Tibial nerve (tissue), 4 donors: Measurements from ENCODE around the gene CAMK1. TPM values are rescaled to one million over a fixed set of nuclear protein-coding genes. Genes with fewer than 3 reads are reported as not detected.

Experiments used
- DNase-seq, 2 donors: peaks; one replicate each; pipeline ENCODE4 v3.0.0-alpha.2; 2019; ENCODE audit warnings: low spot score in 2 of 2
- H3K27ac ChIP-seq, 4 donors: fragments of 200-600 bp; sonication (generic) in 3 of 4; one replicate each; pipeline ENCODE4 v1.5.1; 2017 to 2019; ENCODE audit warnings: mild to moderate bottlenecking in 1 of 4
- H3K27me3 ChIP-seq, 2 donors: fragments of 200-600 bp; sonication (generic) in 1 of 2; one replicate each; pipeline versions ENCODE4 v1.5.1 to v1.6.0; 2017 to 2019
- H3K36me3 ChIP-seq, 3 donors: fragments of 200-600 bp; sonication (generic); one replicate each; pipeline ENCODE4 v1.5.1; 2018 to 2019
- H3K4me1 ChIP-seq, 4 donors: fragments of 200-600 bp; sonication (generic) in 3 of 4; one replicate each; pipeline ENCODE4 v1.5.1; 2017 to 2019
- H3K4me3 ChIP-seq, 4 donors: fragments of 200-600 bp; sonication (generic) in 3 of 4; one replicate each; pipeline ENCODE4 v1.5.1; 2017 to 2019; ENCODE audit warnings: mild to moderate bottlenecking in 1 of 4, moderate library complexity in 1 of 4
- H3K9me3 ChIP-seq, 4 donors: fragments of 200-600 bp; sonication (generic) in 3 of 4; one replicate each; pipeline ENCODE4 v1.5.1; 2017 to 2019
- EP300 ChIP-seq, 2 donors: sonication (generic); formaldehyde crosslinking; IDR thresholded peaks; one replicate each; pipeline ENCODE4 v1.6.1; 2017; ENCODE audit warnings: antibody characterized with exemption in 2 of 2, mild to moderate bottlenecking in 1 of 2
- POLR2A ChIP-seq, 2 donors: fragments of 450-650 bp; IDR thresholded peaks; one replicate each; pipeline ENCODE4 v1.6.1; 2017; ENCODE audit warnings: antibody characterized with exemption in 2 of 2, mild to moderate bottlenecking in 2 of 2, moderate library complexity in 2 of 2
- WGBS, 2 donors: methylation state at CpG; one replicate each; pipeline ENCODE4 v1.1.5; 2018; 5-methylcytosine and 5-hydroxymethylcytosine counted together
- total RNA-seq, 4 donors: library from RNA; depleted of rRNA; stranded (reverse); fragments of >200 nt; gene quantifications; one replicate each; pipeline ENCODE4 v1.1.0, GENCODE V29; 2016
- TF ChIP-seq, protein P1 (sequence below), 5 experiments: fragments of 200-600 bp in 3 of 5; fragments of 450-650 bp in 2 of 5; sonication (generic) in 3 of 5; IDR thresholded peaks; one replicate each; pipeline ENCODE4 v1.5.1; 2016 to 2019; ENCODE audit warnings: antibody characterized with exemption in 5 of 5, mild to moderate bottlenecking in 3 of 5, moderate library complexity in 2 of 5

Gene CAMK1
- total RNA-seq, 4 donors from 2014 or later: 60.3 to 94.8 (median 72.2) TPM

DNA sequence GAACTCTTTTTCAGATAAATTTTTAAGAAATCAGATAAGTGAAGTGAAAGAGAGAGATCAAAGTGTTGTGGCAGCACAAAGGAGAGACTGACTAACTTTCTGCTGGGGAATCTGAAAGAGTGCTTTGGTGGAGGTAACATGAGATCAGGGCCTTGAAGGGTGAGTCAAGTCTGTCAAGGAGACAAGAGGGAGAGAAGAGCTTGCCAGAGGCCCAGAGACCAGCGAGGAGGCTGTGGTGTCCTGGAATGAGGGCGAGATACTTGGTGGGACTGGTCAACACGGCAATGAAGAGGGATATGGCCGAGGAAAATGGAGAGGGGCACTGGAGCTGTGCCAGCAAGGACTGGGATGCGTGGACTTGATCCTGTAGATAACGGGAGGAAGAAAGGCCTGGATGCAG is 18.0 kb upstream of the CAMK1 start:
- H3K36me3 ChIP-seq: peaks cover 5 to 87% (median 11%) of the 10 kb centered on the region in 3 donors
- H3K9me3 ChIP-seq: no peaks in the 10 kb centered on the region
- TF ChIP-seq POLR2A (IDR thresholded peaks at IDR 0.05) (no peak), EP300 (IDR thresholded peaks at IDR 0.05) (no peak)
- TF ChIP-seq, protein P1, sequence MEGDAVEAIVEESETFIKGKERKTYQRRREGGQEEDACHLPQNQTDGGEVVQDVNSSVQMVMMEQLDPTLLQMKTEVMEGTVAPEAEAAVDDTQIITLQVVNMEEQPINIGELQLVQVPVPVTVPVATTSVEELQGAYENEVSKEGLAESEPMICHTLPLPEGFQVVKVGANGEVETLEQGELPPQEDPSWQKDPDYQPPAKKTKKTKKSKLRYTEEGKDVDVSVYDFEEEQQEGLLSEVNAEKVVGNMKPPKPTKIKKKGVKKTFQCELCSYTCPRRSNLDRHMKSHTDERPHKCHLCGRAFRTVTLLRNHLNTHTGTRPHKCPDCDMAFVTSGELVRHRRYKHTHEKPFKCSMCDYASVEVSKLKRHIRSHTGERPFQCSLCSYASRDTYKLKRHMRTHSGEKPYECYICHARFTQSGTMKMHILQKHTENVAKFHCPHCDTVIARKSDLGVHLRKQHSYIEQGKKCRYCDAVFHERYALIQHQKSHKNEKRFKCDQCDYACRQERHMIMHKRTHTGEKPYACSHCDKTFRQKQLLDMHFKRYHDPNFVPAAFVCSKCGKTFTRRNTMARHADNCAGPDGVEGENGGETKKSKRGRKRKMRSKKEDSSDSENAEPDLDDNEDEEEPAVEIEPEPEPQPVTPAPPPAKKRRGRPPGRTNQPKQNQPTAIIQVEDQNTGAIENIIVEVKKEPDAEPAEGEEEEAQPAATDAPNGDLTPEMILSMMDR (IDR thresholded peaks at IDR 0.05): no peak
- H3K27ac ChIP-seq: no peak overlapping the region
- H3K4me1 ChIP-seq: peaks cover 0 to 19% (median 11%) of the 10 kb centered on the region in 4 donors
- no peak for DNase-seq
- 83 to 85% methylated on average over 6 of the region's 6 CpGs for WGBS, 2 donors
- H3K4me3 ChIP-seq: no peak overlapping the region
- H3K27me3 ChIP-seq: no peaks in the 10 kb centered on the region

DNA sequence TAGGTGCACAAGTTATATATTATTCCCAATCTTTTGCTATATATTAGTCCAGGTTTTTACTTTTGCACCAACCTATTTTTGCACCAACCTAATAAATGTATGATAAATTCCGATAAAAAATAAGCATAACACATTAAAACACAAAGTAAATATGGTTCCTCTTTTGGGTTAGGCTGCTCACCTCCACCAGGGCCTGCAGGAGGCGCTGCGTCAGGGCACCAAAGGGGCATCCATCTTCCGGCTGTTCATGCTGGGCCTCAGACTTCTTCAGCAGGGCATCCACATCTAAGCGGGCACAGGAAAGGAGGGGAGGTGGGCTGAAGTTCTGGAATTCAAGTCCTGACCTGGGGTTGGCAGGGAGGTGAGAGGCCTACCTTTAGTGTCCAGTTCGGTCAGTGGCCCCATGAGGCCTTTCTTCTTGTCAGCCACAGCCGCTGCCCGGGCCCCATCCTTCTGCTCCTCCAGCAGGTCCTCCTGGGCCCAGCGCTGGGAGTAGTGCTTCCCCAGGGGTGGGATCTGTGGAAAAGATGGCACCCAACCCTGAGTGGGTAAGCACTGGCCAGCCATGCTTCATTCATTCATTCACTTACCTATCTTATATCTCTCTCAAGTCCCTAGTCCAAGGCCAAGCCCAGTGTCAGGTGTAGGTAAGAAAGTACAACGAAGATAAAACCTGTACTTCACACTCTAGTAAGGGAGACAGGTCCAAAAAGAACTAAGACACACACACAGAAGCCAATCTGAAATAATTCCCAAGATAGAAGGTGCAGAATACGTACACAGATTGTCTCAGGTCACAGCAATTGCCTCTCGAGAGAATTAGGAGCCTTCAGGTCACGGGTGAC is 17.3 kb upstream of the CAMK1 start:
- no peak overlapping the region for H3K27ac ChIP-seq
- H3K4me3 ChIP-seq: no peak overlapping the region
- H3K9me3 ChIP-seq: no peaks in the 10 kb centered on the region
- no peak for DNase-seq
- 83 to 88% methylated on average over 13 of the region's 13 CpGs for WGBS, 2 donors
- H3K36me3 ChIP-seq: peaks cover 5 to 93% (median 11%) of the 10 kb centered on the region in 3 donors
- TF ChIP-seq, protein P1 (IDR thresholded peaks at IDR 0.05): peak in 1 of 5 experiments; percentile 10
- no peak for TF ChIP-seq POLR2A (IDR thresholded peaks at IDR 0.05)
- H3K4me1 ChIP-seq: peaks cover 0 to 18% (median 11%) of the 10 kb centered on the region in 4 donors
- no peaks in the 10 kb centered on the region for H3K27me3 ChIP-seq

DNA sequence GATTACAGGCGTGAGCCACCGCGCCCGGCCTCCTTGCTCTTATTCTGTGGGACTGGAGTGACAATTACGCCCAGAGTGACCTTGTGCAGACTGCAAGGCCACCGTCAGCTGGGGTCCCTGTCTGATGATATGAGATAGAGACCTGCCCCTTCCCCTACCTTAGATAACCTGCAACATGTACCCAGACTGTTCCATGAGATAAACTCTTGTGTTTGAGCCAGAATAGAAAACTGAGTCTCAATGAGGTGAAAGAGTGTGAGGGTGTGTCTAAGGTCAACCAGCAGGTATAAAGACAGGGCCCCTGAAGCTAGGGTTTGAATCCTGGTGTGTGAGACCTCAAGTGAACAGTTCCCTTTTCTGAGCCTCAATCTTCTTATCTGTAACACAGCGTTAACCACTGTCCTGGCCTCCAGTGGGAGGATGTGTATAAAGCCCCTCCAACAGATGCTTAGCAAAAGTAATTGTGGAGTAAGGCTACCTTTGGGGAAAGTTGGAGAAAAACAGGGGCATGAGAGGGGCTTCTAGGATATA is 16.5 kb upstream of the CAMK1 start:
- Histone ChIP-seq H3K27ac (no peak overlapping the region), H3K4me3 (no peak overlapping the region), H3K4me1 (peaks cover 0 to 10% (median 5%) of the 10 kb centered on the region in 4 donors), H3K9me3 (no peaks in the 10 kb centered on the region), H3K27me3 (no peaks in the 10 kb centered on the region), H3K36me3 (peaks cover 5 to 100% (median 11%) of the 10 kb centered on the region in 3 donors)
- no peak for DNase-seq
- TF ChIP-seq EP300 (IDR thresholded peaks at IDR 0.05) (no peak), POLR2A (IDR thresholded peaks at IDR 0.05) (no peak)
- TF ChIP-seq, protein P1 (IDR thresholded peaks at IDR 0.05): no peak
- 88 to 94% methylated on average over 7 of the region's 7 CpGs for WGBS, 2 donors

DNA sequence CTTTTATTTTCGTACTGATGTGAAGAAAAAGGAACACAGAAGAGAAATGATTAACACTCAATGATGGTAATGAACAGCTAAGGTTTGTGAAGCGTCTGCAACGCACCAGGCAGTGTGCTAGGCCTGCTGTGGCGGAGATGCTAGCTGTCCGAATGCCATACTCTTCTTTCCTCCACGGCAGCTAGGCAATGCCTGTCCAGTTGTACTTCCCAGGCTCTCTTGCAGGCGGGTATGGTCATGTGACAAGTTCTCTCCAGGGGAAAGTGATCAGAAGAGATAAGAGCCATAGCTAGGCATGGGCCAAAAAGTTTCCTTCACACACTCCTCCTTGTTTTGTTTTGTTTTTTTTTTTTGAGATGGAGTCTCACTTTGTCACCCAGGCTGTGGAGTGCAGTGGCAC is 15.9 kb upstream of the CAMK1 start:
- Histone ChIP-seq H3K36me3 (peaks cover 5 to 100% (median 11%) of the 10 kb centered on the region in 3 donors), H3K27ac (no peak overlapping the region), H3K27me3 (no peaks in the 10 kb centered on the region), H3K4me1 (peaks cover 0 to 9% (median 2%) of the 10 kb centered on the region in 4 donors), H3K4me3 (no peak overlapping the region), H3K9me3 (no peaks in the 10 kb centered on the region)
- DNase-seq: no peak
- WGBS, 2 donors: 83 to 85% methylated on average over 7 of the region's 7 CpGs
- no peak for TF ChIP-seq EP300 (IDR thresholded peaks at IDR 0.05)
- TF ChIP-seq, protein P1 (IDR thresholded peaks at IDR 0.05): no peak
- no peak for TF ChIP-seq POLR2A (IDR thresholded peaks at IDR 0.05)

DNA sequence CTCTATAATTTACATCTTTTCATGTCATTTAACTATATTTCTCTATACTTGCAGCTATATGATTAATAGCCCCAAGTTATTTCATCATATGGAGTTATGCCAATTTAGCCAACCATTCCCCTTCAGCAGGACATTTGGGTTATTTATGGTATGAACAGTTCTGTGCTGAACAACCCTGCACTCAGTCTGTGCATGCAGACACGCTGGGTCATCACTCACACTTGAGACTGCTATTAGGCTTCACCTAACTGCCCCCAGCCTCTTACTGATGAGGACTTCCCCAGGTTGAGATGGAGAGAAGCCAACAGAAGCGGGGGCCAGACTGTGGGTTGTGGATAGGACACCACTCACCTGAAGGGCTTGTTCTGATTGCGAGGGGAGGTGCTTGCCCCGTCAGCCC is 15.2 kb upstream of the CAMK1 start:
- 89 to 90% methylated on average over 4 of the region's 4 CpGs for WGBS, 2 donors
- Histone ChIP-seq H3K9me3 (no peaks in the 10 kb centered on the region), H3K4me1 (peaks cover 0 to 10% (median 0%) of the 10 kb centered on the region in 4 donors), H3K36me3 (peaks cover 5 to 100% (median 11%) of the 10 kb centered on the region in 3 donors), H3K4me3 (no peak overlapping the region), H3K27me3 (no peaks in the 10 kb centered on the region), H3K27ac (no peak overlapping the region)
- TF ChIP-seq POLR2A (IDR thresholded peaks at IDR 0.05) (no peak), EP300 (IDR thresholded peaks at IDR 0.05) (no peak)
- TF ChIP-seq, protein P1 (IDR thresholded peaks at IDR 0.05): no peak
- DNase-seq: no peak
